ENCODE measurements around the gene STARD3.

The STARD3 gene

GRCh38 chr17:39658346-39658745, 21.4 kb downstream of the STARD3 start:
- in situ Hi-C loops (cut with MboI; ENCODE audit: low sequenced_read_pairs) = no loop called here

- in situ Hi-C loops (cut with MboI; ENCODE audit: low sequenced_read_pairs) = no loop called here
Observed at GRCh38 chr17:39658760-39659159, 21.8 kb downstream of the STARD3 start.

- in situ Hi-C loops (cut with MboI; ENCODE audit: low sequenced_read_pairs) = no loop called here
Observed at GRCh38 chr17:39659279-39660010, 22.5 kb downstream of the STARD3 start.

- in situ Hi-C loops (cut with MboI; ENCODE audit: low sequenced_read_pairs) = no loop called here
Observed at GRCh38 chr17:39660011-39660360, 23.0 kb downstream of the STARD3 start.

GRCh38 chr17:39660397-39661385, 23.7 kb downstream of the STARD3 start:
- in situ Hi-C loops (cut with MboI; ENCODE audit: low sequenced_read_pairs) = no loop called here

- in situ Hi-C loops (cut with MboI; ENCODE audit: low sequenced_read_pairs) = no loop called here
Observed at GRCh38 chr17:39661744-39662541, 25.0 kb downstream of the STARD3 start.

GRCh38 chr17:39662551-39663339, 25.8 kb downstream of the STARD3 start:
- in situ Hi-C loops (cut with MboI; ENCODE audit: low sequenced_read_pairs) = no loop called here

GRCh38 chr17:39663340-39663687, 26.4 kb downstream of the STARD3 start:
- in situ Hi-C loops (cut with MboI; ENCODE audit: low sequenced_read_pairs) = no loop called here

GRCh38 chr17:39663688-39664580, 27.0 kb downstream of the STARD3 start:
- in situ Hi-C loops (cut with MboI; ENCODE audit: low sequenced_read_pairs) = no loop called here

- in situ Hi-C loops (cut with MboI; ENCODE audit: low sequenced_read_pairs) = no loop called here
Observed at GRCh38 chr17:39664581-39665561, 27.9 kb downstream of the STARD3 start, which contains the start of gene TCAP. Gene TCAP, plus strand, starts transcription at chr17:39665349. Its CDS starts 11 bp downstream, at chr17:39665360.

GRCh38 chr17:39665642-39666224, 28.8 kb downstream of the STARD3 start:
- in situ Hi-C loops (cut with MboI; ENCODE audit: low sequenced_read_pairs) = no loop called here

GRCh38 chr17:39666231-39666600, 29.3 kb downstream of the STARD3 start:
- in situ Hi-C loops (cut with MboI; ENCODE audit: low sequenced_read_pairs) = no loop called here

GRCh38 chr17:39666601-39667261, 29.8 kb downstream of the STARD3 start:
- in situ Hi-C loops (cut with MboI; ENCODE audit: low sequenced_read_pairs) = no loop called here

GRCh38 chr17:39667262-39667944, 30.5 kb downstream of the STARD3 start:
- in situ Hi-C loops (cut with MboI; ENCODE audit: low sequenced_read_pairs) = no loop called here

- in situ Hi-C loops (cut with MboI; ENCODE audit: low sequenced_read_pairs) = no loop called here
Observed at GRCh38 chr17:39667945-39668924, 31.3 kb downstream of the STARD3 start, which contains the start of gene PNMT. Gene PNMT, plus strand, starts transcription at chr17:39668453. Its CDS starts 23 bp downstream, at chr17:39668476.
